HEK293T (cell line): ENCODE measurements around the gene COPS7A.

Experiments used
- FOXA1 ChIP-seq: fragments of 450-650 bp; IDR thresholded peaks from 2 replicates; pipeline ENCODE4 v1.6.1; 2016; ENCODE audit warnings: mild to moderate bottlenecking
- FOXK2 ChIP-seq: fragments of 450-650 bp; IDR thresholded peaks from 2 replicates; pipeline ENCODE4 v1.6.1; 2016; ENCODE audit warnings: mild to moderate bottlenecking
- FOXM1 ChIP-seq: fragments of 450-650 bp; IDR thresholded peaks from 2 replicates; pipeline ENCODE4 v1.6.1; 2017; ENCODE audit warnings: mild to moderate bottlenecking, borderline replicate concordance
- LEF1 ChIP-seq: fragments of 450-650 bp; IDR thresholded peaks from 2 replicates; pipeline ENCODE4 v1.6.1; 2017; ENCODE audit warnings: mild to moderate bottlenecking, borderline replicate concordance
- PKNOX1 ChIP-seq: fragments of 450-650 bp; IDR thresholded peaks from 2 replicates; pipeline ENCODE4 v1.6.1; 2016
- SUZ12 ChIP-seq: fragments of 450-650 bp; IDR thresholded peaks from 2 replicates; pipeline ENCODE4 v1.6.1; 2016; ENCODE audit warnings: mild to moderate bottlenecking

- TF ChIP-seq FOXA1: no peak
- no peak for TF ChIP-seq FOXM1
- no peak for TF ChIP-seq FOXK2
- no peak for TF ChIP-seq SUZ12
- no peak for TF ChIP-seq LEF1
- no peak for TF ChIP-seq PKNOX1
Measured at GRCh38 chr12:6684609-6685008, 39.2 kb upstream of the COPS7A start.
